Hepatocyte (in vitro differentiated cells): ENCODE results near the gene MFF. TPM values are rescaled to one million over a fixed set of nuclear protein-coding genes. Genes with fewer than 3 reads are reported as not detected.

Source experiments
- DNase-seq: peaks from one replicate; pipeline ENCODE4 v3.0.0-alpha.2; 2016; ENCODE audit warnings: low spot score
- H2AFZ ChIP-seq: fragments of 200-600 bp; sonication (generic); 2 replicates; pipeline ENCODE4 v1.6.0; 2016; ENCODE audit warnings: antibody characterized with exemption, mild to moderate bottlenecking
- H3K27ac ChIP-seq: fragments of 200-600 bp; sonication (generic); 2 replicates; pipeline ENCODE4 v1.5.1; 2016; ENCODE audit warnings: mild to moderate bottlenecking
- H3K27me3 ChIP-seq: fragments of 200-600 bp; sonication (generic); 2 replicates; pipeline ENCODE4 v1.6.1; 2016
- H3K36me3 ChIP-seq: fragments of 200-600 bp; sonication (generic); replicated peaks from 2 replicates; pipeline ENCODE4 v1.5.1; 2016; ENCODE audit warnings: low read depth; ENCODE audit not compliant: insufficient read depth
- H3K4me1 ChIP-seq: fragments of 200-600 bp; sonication (generic); 2 replicates; pipeline ENCODE4 v1.5.1; 2016; ENCODE audit warnings: mild to moderate bottlenecking, moderate library complexity; ENCODE audit not compliant: insufficient read depth
- H3K4me2 ChIP-seq: fragments of 200-600 bp; sonication (generic); 2 replicates; pipeline ENCODE4 v1.6.0; 2016
- H3K4me3 ChIP-seq: fragments of 200-600 bp; sonication (generic); 2 replicates; pipeline ENCODE4 v1.5.1; 2016; ENCODE audit warnings: mild to moderate bottlenecking
- H3K79me2 ChIP-seq: fragments of 200-600 bp; sonication (generic); 2 replicates; pipeline ENCODE4 v1.6.0; 2017; ENCODE audit warnings: mild to moderate bottlenecking
- H3K9me2 ChIP-seq: fragments of 200-600 bp; sonication (generic); replicated peaks from 2 replicates; pipeline ENCODE4 v1.6.0; 2017; ENCODE audit warnings: mild to moderate bottlenecking; ENCODE audit not compliant: insufficient read depth
- H3K9me3 ChIP-seq: fragments of 200-600 bp; sonication (generic); 2 replicates; pipeline ENCODE4 v1.5.1; 2016; ENCODE audit warnings: low read depth, mild to moderate bottlenecking
- H4K20me1 ChIP-seq: fragments of 200-600 bp; sonication (generic); 2 replicates; pipeline ENCODE4 v1.6.0; 2016; ENCODE audit warnings: mild to moderate bottlenecking; ENCODE audit not compliant: insufficient read depth, poor library complexity, severe bottlenecking
- EZH2 ChIP-seq: fragments of 200-600 bp; sonication (generic); IDR thresholded peaks from 2 replicates; pipeline ENCODE4 v1.6.1; 2016; ENCODE audit warnings: antibody characterized with exemption, mild to moderate bottlenecking, borderline replicate concordance
- EZH2phosphoT487 ChIP-seq: fragments of 200-600 bp; sonication (generic); IDR thresholded peaks from one replicate; pipeline ENCODE4 v1.6.1; 2018; ENCODE audit warnings: antibody characterized with exemption, mild to moderate bottlenecking, low read depth, moderate library complexity; ENCODE audit not compliant: unreplicated experiment, severe bottlenecking
- WGBS: methylation state at CpG from one replicate; pipeline ENCODE4 v1.1.6; 2016; ENCODE audit warnings: low lambda C conversion rate; ENCODE audit errors: missing lambda C conversion rate; 5-methylcytosine and 5-hydroxymethylcytosine counted together
- polyA plus RNA-seq: library from polyadenylated mRNA; unstranded; fragments of >200 nt; fragmentation: Nextera tagmentation; extraction: Ambion mirVana; gene quantifications from 2 replicates; pipeline ENCODE4 v1.2.1, GENCODE V29; 2016
- total RNA-seq: library from RNA; depleted of rRNA; stranded (reverse); fragments of >200 nt; gene quantifications from 2 replicates; pipeline ENCODE4 v1.2.3, GENCODE V29; 2014
- TF ChIP-seq, protein P1 (sequence below): fragments of 200-600 bp; sonication (generic); IDR thresholded peaks from 2 replicates; pipeline ENCODE4 v1.5.1; 2016; ENCODE audit warnings: antibody characterized with exemption, mild to moderate bottlenecking; ENCODE audit not compliant: poor library complexity

Gene MFF
- total and polyA plus RNA-seq, 2 experiments from 2014 or later, result 111 to 125 TPM

DNA sequence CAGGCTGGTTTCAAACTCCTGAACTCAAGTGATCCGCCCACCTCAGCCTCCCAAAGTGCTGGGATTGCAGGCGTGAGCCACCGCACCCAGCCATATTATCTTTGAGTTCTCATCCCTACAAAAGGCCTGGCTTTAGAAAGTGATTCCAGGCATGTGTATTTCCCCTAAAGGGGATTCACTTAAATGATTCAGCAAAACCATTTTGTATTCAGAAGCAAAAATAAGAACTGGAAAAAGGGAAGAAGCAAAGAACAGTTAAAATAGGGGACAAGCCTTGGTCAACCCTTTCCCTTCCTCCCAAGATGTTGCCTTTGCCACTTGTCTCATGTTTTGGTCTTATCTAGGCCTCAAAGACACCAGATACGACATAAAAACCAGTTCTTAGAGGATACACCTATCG, 43.5 kb downstream of the MFF start:
- H3K4me3 ChIP-seq, result no peak overlapping the region
- H3K27me3 ChIP-seq, result no peaks in the 10 kb centered on the region
- 93% methylated on average over 5 of the region's 5 CpGs for WGBS
- H2AFZ ChIP-seq, result no peak overlapping the region
- H3K9me2 ChIP-seq, result no peaks in the 10 kb centered on the region
- H3K4me2 ChIP-seq, result no peak overlapping the region
- no peaks in the 10 kb centered on the region for H3K36me3 ChIP-seq
- H3K4me1 ChIP-seq, result no peaks in the 10 kb centered on the region
- no peak for DNase-seq
- no peaks in the 10 kb centered on the region for H3K79me2 ChIP-seq
- TF ChIP-seq, protein P1, sequence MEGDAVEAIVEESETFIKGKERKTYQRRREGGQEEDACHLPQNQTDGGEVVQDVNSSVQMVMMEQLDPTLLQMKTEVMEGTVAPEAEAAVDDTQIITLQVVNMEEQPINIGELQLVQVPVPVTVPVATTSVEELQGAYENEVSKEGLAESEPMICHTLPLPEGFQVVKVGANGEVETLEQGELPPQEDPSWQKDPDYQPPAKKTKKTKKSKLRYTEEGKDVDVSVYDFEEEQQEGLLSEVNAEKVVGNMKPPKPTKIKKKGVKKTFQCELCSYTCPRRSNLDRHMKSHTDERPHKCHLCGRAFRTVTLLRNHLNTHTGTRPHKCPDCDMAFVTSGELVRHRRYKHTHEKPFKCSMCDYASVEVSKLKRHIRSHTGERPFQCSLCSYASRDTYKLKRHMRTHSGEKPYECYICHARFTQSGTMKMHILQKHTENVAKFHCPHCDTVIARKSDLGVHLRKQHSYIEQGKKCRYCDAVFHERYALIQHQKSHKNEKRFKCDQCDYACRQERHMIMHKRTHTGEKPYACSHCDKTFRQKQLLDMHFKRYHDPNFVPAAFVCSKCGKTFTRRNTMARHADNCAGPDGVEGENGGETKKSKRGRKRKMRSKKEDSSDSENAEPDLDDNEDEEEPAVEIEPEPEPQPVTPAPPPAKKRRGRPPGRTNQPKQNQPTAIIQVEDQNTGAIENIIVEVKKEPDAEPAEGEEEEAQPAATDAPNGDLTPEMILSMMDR, result no peak
- TF ChIP-seq EZH2 (no peak), EZH2phosphoT487 (no peak)
- H3K27ac ChIP-seq, result no peak overlapping the region
- H3K9me3 ChIP-seq, result no peaks in the 10 kb centered on the region
- no peaks in the 10 kb centered on the region for H4K20me1 ChIP-seq

DNA sequence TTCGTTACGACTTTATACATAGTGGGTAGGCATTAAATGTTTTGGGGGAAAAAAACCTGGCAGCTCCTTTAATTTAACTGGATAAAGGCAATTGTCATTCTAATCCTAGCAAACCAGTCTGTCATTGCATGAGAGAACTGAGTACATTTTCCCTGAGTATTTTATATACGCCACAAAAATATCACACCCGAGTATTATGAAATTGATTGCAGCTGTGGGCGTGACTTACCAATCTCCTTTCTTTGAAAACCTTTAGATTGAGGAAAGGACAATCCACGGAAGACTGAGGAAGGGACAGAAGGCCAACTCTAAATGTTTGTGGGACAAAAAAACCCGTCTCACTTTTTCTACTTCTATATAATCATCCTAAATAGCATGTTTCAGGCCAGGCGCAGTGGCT, 45.0 kb downstream of the MFF start:
- TF ChIP-seq EZH2 (no peak), EZH2phosphoT487 (no peak)
- TF ChIP-seq, protein P1, result no peak
- no peaks in the 10 kb centered on the region for H3K9me2 ChIP-seq
- no peak overlapping the region for H3K27ac ChIP-seq
- H4K20me1 ChIP-seq, result no peaks in the 10 kb centered on the region
- H3K4me3 ChIP-seq, result no peak overlapping the region
- H3K79me2 ChIP-seq, result no peaks in the 10 kb centered on the region
- no peaks in the 10 kb centered on the region for H3K4me1 ChIP-seq
- no peak overlapping the region for H2AFZ ChIP-seq
- no peaks in the 10 kb centered on the region for H3K36me3 ChIP-seq
- no peak for DNase-seq
- no peak overlapping the region for H3K4me2 ChIP-seq
- H3K9me3 ChIP-seq, result no peaks in the 10 kb centered on the region
- H3K27me3 ChIP-seq, result no peaks in the 10 kb centered on the region
- WGBS, result 90% methylated on average over 8 of the region's 8 CpGs

DNA sequence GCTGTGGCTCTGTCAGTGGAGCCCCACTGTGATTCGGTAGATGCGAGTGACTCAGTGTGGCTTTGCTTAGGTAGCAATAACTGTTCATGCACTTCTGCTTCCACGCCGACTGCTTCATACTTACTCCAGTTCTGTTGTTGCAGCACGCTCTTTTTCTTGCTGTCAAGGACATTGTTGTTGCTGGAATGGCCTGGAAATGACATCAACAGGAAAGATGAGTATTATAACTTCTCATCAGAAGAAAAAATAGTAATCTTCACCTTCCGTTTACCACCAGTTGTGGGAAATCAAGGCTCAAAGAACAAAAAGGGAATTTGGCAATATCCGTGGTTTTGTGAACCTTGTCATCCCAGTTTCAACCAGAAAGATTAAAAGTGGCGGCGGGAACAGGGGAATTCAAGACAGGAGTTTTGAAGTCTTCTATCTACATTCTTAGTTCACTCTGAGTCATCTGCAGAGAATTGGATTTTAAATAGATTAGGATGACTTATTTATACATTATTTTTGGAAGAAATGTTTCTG, 45.8 kb downstream of the MFF start:
- Histone ChIP-seq H3K27ac (no peak overlapping the region), H3K4me2 (no peak overlapping the region), H3K36me3 (no peaks in the 10 kb centered on the region), H3K4me1 (no peaks in the 10 kb centered on the region), H3K9me3 (no peaks in the 10 kb centered on the region), H3K4me3 (no peak overlapping the region), H4K20me1 (no peaks in the 10 kb centered on the region), H3K79me2 (no peaks in the 10 kb centered on the region), H3K27me3 (no peaks in the 10 kb centered on the region), H2AFZ (no peak overlapping the region), H3K9me2 (no peaks in the 10 kb centered on the region)
- no peak for DNase-seq
- TF ChIP-seq EZH2, result no peak
- TF ChIP-seq EZH2phosphoT487, result no peak
- TF ChIP-seq, protein P1, result no peak
- WGBS, result 82% methylated on average over 9 of the region's 9 CpGs

DNA sequence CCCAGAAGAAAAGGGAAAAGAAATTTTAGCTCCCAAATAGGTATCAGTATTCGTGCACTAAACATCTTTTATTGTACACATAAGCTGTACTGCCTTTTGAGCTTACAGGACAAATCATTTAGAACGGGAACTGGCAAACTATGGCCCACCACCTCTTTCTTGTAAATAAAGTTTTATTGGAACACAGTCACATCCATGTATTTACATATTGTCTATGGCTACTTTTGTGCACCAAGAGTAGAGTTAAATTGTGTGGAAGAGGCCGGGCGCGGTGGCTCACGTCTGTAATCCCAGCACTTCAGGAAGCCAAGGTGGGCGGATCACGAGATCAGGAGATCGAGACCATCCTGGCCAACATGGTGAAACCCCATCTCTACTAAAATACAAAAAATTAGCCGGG, 48.3 kb downstream of the MFF start:
- no peaks in the 10 kb centered on the region for H4K20me1 ChIP-seq
- WGBS, result 92% methylated on average over 10 of the region's 10 CpGs
- no peak overlapping the region for H3K4me3 ChIP-seq
- no peaks in the 10 kb centered on the region for H3K9me2 ChIP-seq
- peaks cover 7% of the 10 kb centered on the region for H3K4me1 ChIP-seq
- H3K27me3 ChIP-seq, result no peaks in the 10 kb centered on the region
- H3K4me2 ChIP-seq, result no peak overlapping the region
- no peaks in the 10 kb centered on the region for H3K36me3 ChIP-seq
- no peak for DNase-seq
- TF ChIP-seq EZH2 (no peak), EZH2phosphoT487 (no peak)
- TF ChIP-seq, protein P1, result no peak
- no peaks in the 10 kb centered on the region for H3K9me3 ChIP-seq
- H3K79me2 ChIP-seq, result no peaks in the 10 kb centered on the region
- no peak overlapping the region for H3K27ac ChIP-seq
- no peak overlapping the region for H2AFZ ChIP-seq
